ENCODE data around the gene DNASE2.

The DNASE2 gene

DNA sequence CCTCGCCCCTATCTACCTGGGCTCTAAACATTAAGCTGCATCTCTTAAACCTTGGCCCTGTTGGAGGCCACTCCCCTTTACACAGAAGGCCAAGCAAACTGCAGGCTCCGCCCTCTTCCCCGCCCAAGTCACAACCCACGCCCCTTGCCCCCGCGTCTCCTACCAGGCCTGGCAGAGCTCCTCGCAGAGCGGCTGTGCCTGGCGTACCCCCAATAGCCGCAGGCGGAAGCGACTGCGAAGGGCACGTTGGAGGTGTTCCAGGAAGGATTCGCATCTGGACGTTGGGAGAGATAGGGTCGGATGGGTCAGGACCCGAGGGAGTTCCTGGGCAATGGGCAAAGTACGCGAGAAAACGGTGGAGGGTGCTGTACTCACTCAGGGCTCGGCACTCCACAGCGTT, 52.8 kb downstream of the DNASE2 start:
- peak; percentile 73 for DNase-seq

DNA sequence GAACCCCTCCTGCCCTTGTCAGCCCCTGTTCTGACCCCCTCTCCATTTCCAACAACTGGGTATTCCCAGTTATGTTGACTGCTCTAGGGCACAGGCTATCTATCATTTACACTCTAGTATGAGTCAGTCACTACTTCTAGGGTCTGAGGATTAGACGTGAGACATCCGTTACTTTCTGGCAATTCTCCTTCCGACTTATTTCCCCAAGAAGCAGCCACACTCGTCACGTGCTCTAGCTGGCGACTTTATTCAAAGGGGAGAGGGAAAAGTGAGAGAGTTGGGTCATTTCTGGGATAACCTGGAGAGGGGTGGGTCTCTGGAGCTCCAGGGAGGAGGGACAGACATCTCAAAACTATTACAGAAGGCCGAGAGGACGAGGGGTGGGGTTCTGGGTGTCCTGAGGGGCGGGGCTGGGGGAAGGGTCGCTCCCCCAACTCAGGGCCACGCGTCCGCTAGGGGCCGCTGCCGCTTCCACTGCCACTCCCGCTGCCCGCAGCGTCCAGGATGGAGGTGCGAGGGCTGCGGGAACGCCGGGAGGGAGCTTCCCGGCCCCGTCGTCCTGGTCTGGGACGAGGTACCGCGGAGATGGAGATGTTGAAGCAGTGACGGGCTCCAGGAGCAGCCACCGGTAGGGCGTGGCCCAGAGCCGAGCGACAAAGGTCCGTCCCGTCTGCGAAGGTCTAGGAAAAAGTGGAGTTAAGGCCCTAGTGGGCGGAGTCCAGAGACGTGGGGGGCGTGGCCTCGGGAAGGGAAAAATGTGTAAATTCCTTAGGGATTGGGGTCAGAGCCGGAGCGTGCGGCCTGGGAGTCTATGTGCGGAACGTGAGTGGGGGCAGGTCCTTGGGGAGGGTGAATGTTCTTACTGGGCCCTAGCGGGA, 55.8 kb downstream of the DNASE2 start:
- peak; percentile 72 for DNase-seq
